NCI-H82 treated with DMSO at 0.1 percent for 48 hours (cell line): ENCODE results near the gene MAGI2.

Experiments used
- DNase-seq: peaks from one replicate; lab custom pipeline; 2025; ENCODE audit not compliant: unreplicated experiment; lab: John Stamatoyannopoulos, UW

The MAGI2 gene

GRCh38 chr7:78172267-78172757 lies 1281.2 kb downstream of the MAGI2 start:
- no peak for DNase-seq

GRCh38 chr7:78171398-78171797 lies 1282.1 kb downstream of the MAGI2 start:
- no peak for DNase-seq

- DNase-seq, result no peak
These were observed 1282.7 kb downstream of the MAGI2 start for GRCh38 chr7:78170815-78171214.

- no peak for DNase-seq
These were observed 1283.5 kb downstream of the MAGI2 start for GRCh38 chr7:78169992-78170391.

- no peak for DNase-seq
These were observed 1284.6 kb downstream of the MAGI2 start for GRCh38 chr7:78168865-78169264.

GRCh38 chr7:78167860-78168259 lies 1285.6 kb downstream of the MAGI2 start:
- no peak for DNase-seq

- DNase-seq, result no peak
These were observed 1287.6 kb downstream of the MAGI2 start for GRCh38 chr7:78165854-78166253.

GRCh38 chr7:78165454-78165853 lies 1288.0 kb downstream of the MAGI2 start:
- DNase-seq, result no peak

GRCh38 chr7:78164459-78164858 lies 1289.0 kb downstream of the MAGI2 start:
- DNase-seq, result peak; percentile 13

GRCh38 chr7:78161781-78162180 lies 1291.7 kb downstream of the MAGI2 start:
- DNase-seq, result no peak

- no peak for DNase-seq
These were observed 1293.9 kb downstream of the MAGI2 start for GRCh38 chr7:78159545-78159944.

- no peak for DNase-seq
These were observed 1300.2 kb downstream of the MAGI2 start for GRCh38 chr7:78153285-78153684.

- no peak for DNase-seq
These were observed 1302.2 kb downstream of the MAGI2 start for GRCh38 chr7:78151229-78151628.

GRCh38 chr7:78149787-78150186 lies 1303.7 kb downstream of the MAGI2 start:
- no peak for DNase-seq

GRCh38 chr7:78148166-78148894 lies 1305.1 kb downstream of the MAGI2 start:
- peak; percentile 18 for DNase-seq

- no peak for DNase-seq
These were observed 1306.9 kb downstream of the MAGI2 start for GRCh38 chr7:78146546-78146945.

GRCh38 chr7:78143661-78144060 lies 1309.8 kb downstream of the MAGI2 start:
- DNase-seq, result no peak

- no peak for DNase-seq
These were observed 1311.8 kb downstream of the MAGI2 start for GRCh38 chr7:78141522-78142281.

GRCh38 chr7:78140109-78140508 lies 1313.4 kb downstream of the MAGI2 start:
- DNase-seq, result no peak

- DNase-seq, result no peak
These were observed 1314.1 kb downstream of the MAGI2 start for GRCh38 chr7:78139335-78139734.

- DNase-seq, result no peak
These were observed 1318.7 kb downstream of the MAGI2 start for GRCh38 chr7:78134774-78135173.

GRCh38 chr7:78134256-78134655 lies 1319.2 kb downstream of the MAGI2 start:
- peak; percentile 12 for DNase-seq
